ENCODE measurements around the gene LTBP2.

- no peak for TF ChIP-seq CTCF (IDR thresholded peaks at IDR 0.05; ENCODE audit: poor library complexity)
- TF ChIP-seq EZH2 (IDR thresholded peaks at IDR 0.05; ENCODE audit: borderline replicate concordance) = no peak
- TF ChIP-seq EZH2phosphoT487 (IDR thresholded peaks at IDR 0.05; ENCODE audit: low read depth, severe bottlenecking, unreplicated experiment) = no peak
Observed at GRCh38 chr14:74634481-74634880, 22.4 kb upstream of the LTBP2 start.

Data from hepatocyte (in vitro differentiated cells).